HepG2 (cell line): ENCODE measurements around the gene INPP5K. TPM values are rescaled to one million over a fixed set of nuclear protein-coding genes. Genes with fewer than 3 reads are reported as not detected.

ENCODE experiments used
- ARID5B ChIP-seq: IDR thresholded peaks from 2 replicates; pipeline ENCODE4 v1.4.0; 2020; ENCODE audit warnings: mild to moderate bottlenecking, missing genetic modification reagents
- HBP1 ChIP-seq: IDR thresholded peaks from 2 replicates; pipeline ENCODE4 v1.6.1; 2016; ENCODE audit warnings: low read depth, control low read depth
- HNF4A ChIP-seq: sonication (generic); formaldehyde crosslinking; IDR thresholded peaks from 2 replicates; pipeline ENCODE4 v1.4.0; 2020; ENCODE audit warnings: missing genetic modification reagents
- HNF4G ChIP-seq, 2 experiments: sonication (generic) in 1 of 2; formaldehyde crosslinking in 1 of 2; IDR thresholded peaks; 2 replicates each; pipeline versions ENCODE4 v1.4.0 to v1.6.1; 2011 to 2020; ENCODE audit warnings: borderline replicate concordance in 2 of 2, low read depth in 2 of 2, mild to moderate bottlenecking in 2 of 2, low read length in 1 of 2, missing genetic modification reagents in 1 of 2, moderate library complexity in 1 of 2
- LCORL ChIP-seq, 2 experiments: fragments of 450-650 bp in 1 of 2; sonication (generic) in 1 of 2; formaldehyde crosslinking in 1 of 2; IDR thresholded peaks; 2 replicates each; pipeline versions ENCODE4 v1.5.0 to v1.6.1; 2017 to 2020; ENCODE audit warnings: antibody characterized with exemption in 1 of 2, missing genetic modification reagents in 1 of 2
- POLR2A ChIP-seq, 2 experiments: IDR thresholded peaks; 2 replicates each; pipeline ENCODE4 v1.6.1; 2011; ENCODE audit warnings: low read depth in 2 of 2, low read length in 2 of 2, mild to moderate bottlenecking in 1 of 2, moderate library complexity in 1 of 2; ENCODE audit not compliant: insufficient read depth in 1 of 2
- SNRNP70 ChIP-seq: fragments of 200-400 bp; formaldehyde crosslinking; IDR thresholded peaks from 2 replicates; pipeline ENCODE4 v1.6.1; 2017; ENCODE audit warnings: mild to moderate bottlenecking, low read depth, low read length, moderate library complexity
- SOX13 ChIP-seq, 3 experiments: fragments of 450-650 bp in 1 of 3; sonication (generic) in 1 of 3; formaldehyde crosslinking in 1 of 3; IDR thresholded peaks in 2 of 3; conservative IDR thresholded peaks in 1 of 3; 2 replicates each; pipeline versions ENCODE4 v1.5.0 to v1.6.1; 2016 to 2020; ENCODE audit warnings: antibody characterized with exemption in 1 of 3, mild to moderate bottlenecking in 1 of 3, missing compliant biosample characterization in 1 of 3, missing genetic modification reagents in 1 of 3, moderate library complexity in 1 of 3
- SRF ChIP-seq: IDR thresholded peaks from 2 replicates; pipeline ENCODE4 v1.6.1; 2011; ENCODE audit warnings: mild to moderate bottlenecking, low read depth, low read length, moderate library complexity
- SRY ChIP-seq: sonication (generic); formaldehyde crosslinking; IDR thresholded peaks from 2 replicates; pipeline ENCODE4 v1.8.0; 2022; ENCODE audit warnings: mild to moderate bottlenecking, missing genetic modification reagents
- ZNF335 ChIP-seq: sonication (generic); formaldehyde crosslinking; IDR thresholded peaks from 2 replicates; pipeline ENCODE4 v1.4.0; 2020; ENCODE audit warnings: missing genetic modification reagents
- ZNF430 ChIP-seq: sonication (generic); formaldehyde crosslinking; IDR thresholded peaks from 2 replicates; pipeline ENCODE4 v1.9.0; 2021; ENCODE audit warnings: mild to moderate bottlenecking, missing genetic modification reagents
- ZNF460 ChIP-seq: sonication (generic); formaldehyde crosslinking; IDR thresholded peaks from 2 replicates; pipeline ENCODE4 v1.5.1; 2020; ENCODE audit warnings: missing genetic modification reagents, mild to moderate bottlenecking, borderline replicate concordance
- ZNF530 ChIP-seq: sonication (generic); formaldehyde crosslinking; IDR thresholded peaks from 2 replicates; pipeline ENCODE4 v1.5.0; 2020; ENCODE audit warnings: low read depth, mild to moderate bottlenecking, missing genetic modification reagents
- ZNF576 ChIP-seq: sonication (generic); formaldehyde crosslinking; IDR thresholded peaks from 2 replicates; pipeline ENCODE4 v1.4.0; 2020; ENCODE audit warnings: mild to moderate bottlenecking, missing genetic modification reagents
- ZNF605 ChIP-seq: sonication (generic); formaldehyde crosslinking; IDR thresholded peaks from 2 replicates; pipeline ENCODE4 v1.8.0; 2022; ENCODE audit warnings: mild to moderate bottlenecking, missing genetic modification reagents
- ZNF687 ChIP-seq: sonication (generic); formaldehyde crosslinking; IDR thresholded peaks from 2 replicates; pipeline ENCODE4 v1.5.1; 2020; ENCODE audit warnings: mild to moderate bottlenecking, missing genetic modification reagents, moderate library complexity
- ZNF7 ChIP-seq: IDR thresholded peaks from 2 replicates; pipeline ENCODE4 v1.6.1; 2016; ENCODE audit warnings: missing biosample characterization, missing genetic modification reagents
- ZNF790 ChIP-seq: sonication (generic); formaldehyde crosslinking; IDR thresholded peaks from 2 replicates; pipeline ENCODE4 v1.8.0; 2022; ENCODE audit warnings: missing genetic modification reagents, mild to moderate bottlenecking, borderline replicate concordance
- ZNF792 ChIP-seq: IDR thresholded peaks from 2 replicates; pipeline ENCODE4 v1.6.1; 2016
- polyA plus RNA-seq, 8 experiments: library from polyadenylated mRNA; depleted of rRNA in 3 of 8; stranded (reverse) in 7 of 8; unstranded in 1 of 8; fragments of >200 nt; fragmentation: Illumina TruSeq in 4 of 8; extraction: Trizol in 4 of 8; gene quantifications; 2 replicates each; pipeline versions ENCODE4 v1.2.1 to v1.2.3, GENCODE V29; 2011 to 2016; ENCODE audit warnings: low read depth in 4 of 8, missing spikeins in 1 of 8, mixed read lengths in 1 of 8; ENCODE audit not compliant: insufficient read depth in 1 of 8
- total RNA-seq, 5 experiments: library from RNA; depleted of rRNA; stranded (reverse); fragments of >200 nt; fragmentation: Illumina TruSeq; extraction: Trizol; gene quantifications; 2 replicates each; pipeline ENCODE4 v1.2.3, GENCODE V29; 2016; ENCODE audit warnings: low read depth in 1 of 5

INPP5K gene
- total and polyA plus RNA-seq, 2 of the 13 experiments (the other 11 are each of a cell fraction or from before 2014, with no cell fraction given), result 4.8 to 9.6 TPM

GRCh38 chr17:1509290-1509881 is 7.0 kb downstream of the INPP5K start (continued):
- TF ChIP-seq ZNF576 (CRISPR knock-in tag) (no peak), ZNF335 (CRISPR knock-in tag) (no peak), SRF (no peak), SRY (CRISPR knock-in tag) (no peak), LCORL (IDR thresholded peaks at IDR 0.05) (no peak), LCORL (CRISPR knock-in tag; IDR thresholded peaks at IDR 0.05) (0 out of 2 replicates have a peak, but pooled peaks have one; percentile 19), ZNF460 (no peak), ZNF687 (peak; percentile 20; the same call in 1 of the 2 replicates), ZNF430 (CRISPR knock-in tag) (no peak), ZNF792 (no peak), HBP1 (CRISPR knock-in tag) (0 out of 2 replicates have a peak, but pooled peaks have one; percentile 58), ZNF530 (CRISPR knock-in tag) (no peak), SOX13 (IDR thresholded peaks at IDR 0.05) (no peak), SOX13 (CRISPR knock-in tag; conservative IDR thresholded peaks at IDR 0.05 in 1 of 2, IDR thresholded peaks at IDR 0.05 in 1 of 2) (no peak), ZNF605 (peak; percentile 50; the same call in 1 of the 2 replicates), ZNF7 (CRISPR knock-in tag) (no peak), HNF4G (IDR thresholded peaks at IDR 0.05; ENCODE audit: borderline replicate concordance, low read depth, low read length) (peak; percentile 63), HNF4G (CRISPR knock-in tag; IDR thresholded peaks at IDR 0.05; ENCODE audit: borderline replicate concordance, low read depth) (no peak), HNF4A (peak; percentile 58), SNRNP70 (no peak), ARID5B (CRISPR knock-in tag) (no peak), POLR2A (IDR thresholded peaks at IDR 0.05; ENCODE audit: insufficient read depth in 1 of 2, low read depth in 2 of 2, low read length in 2 of 2) (peak in 1 of 2 experiments; percentile 35; a peak in 1 of 4 replicates), ZNF790 (no peak)
